Caco-2 (cell line): ENCODE measurements around the gene C6orf132. TPM values are rescaled to one million over a fixed set of nuclear protein-coding genes. Genes with fewer than 3 reads are reported as not detected.

ENCODE experiments used
- BruUV-seq: library from RNA; stranded (reverse); fragments of 400-500 nt; replicated peaks from 2 replicates; lab custom pipeline; 2021; lab: Mats Ljungman, UMichigan
- CTCF ChIA-PET: fragments of 300-600 bp; sonication (Branson Sonifier 250); formaldehyde crosslinking; loops from one replicate; lab custom pipeline; 2022; ENCODE audit warnings: antibody characterized with exemption; lab: Charles Lee
- POLR2A ChIA-PET: fragments of 300-600 bp; sonication (Branson Sonifier 250); formaldehyde crosslinking; loops from one replicate; lab custom pipeline; 2022; ENCODE audit warnings: antibody characterized with exemption; lab: Charles Lee
- DNase-seq, 2 experiments: peaks; one replicate each; pipeline versions ENCODE4 v3.0.0 to v3.0.0-alpha.2; 2020 to 2022
- H3K27me3 ChIP-seq: replicated peaks from 2 replicates; pipeline ENCODE4 v1.6.0; 2011; ENCODE audit warnings: low read length; ENCODE audit not compliant: control insufficient read depth, insufficient read depth
- H3K36me3 ChIP-seq: 2 replicates; pipeline ENCODE4 v1.5.1; 2011; ENCODE audit warnings: low read length; ENCODE audit not compliant: control insufficient read depth, insufficient read depth
- H3K4me1 ChIP-seq: fragments of 250-450 bp; sonication (Bioruptor Pico); 2 replicates; pipeline ENCODE4 v1.5.1; 2020; ENCODE audit warnings: mild to moderate bottlenecking
- H3K4me3 ChIP-seq: 2 replicates; pipeline ENCODE4 v1.5.1; 2011; ENCODE audit warnings: low read depth, mild to moderate bottlenecking, control low read depth, low read length
- H3K9me3 ChIP-seq: fragments of 250-450 bp; sonication (Bioruptor Pico); 2 replicates; pipeline ENCODE4 v1.5.1; 2020; ENCODE audit warnings: mild to moderate bottlenecking, moderate library complexity
- H3K27ac Mint-ChIP-seq: one replicate; pipeline ENCODE4 v1.8.0; 2022; ENCODE audit warnings: mixed read lengths; ENCODE audit not compliant: unreplicated experiment
- H3K27me3 Mint-ChIP-seq: one replicate; pipeline ENCODE4 v1.8.0; 2022; ENCODE audit warnings: mixed read lengths; ENCODE audit not compliant: insufficient read depth, unreplicated experiment
- H3K36me3 Mint-ChIP-seq: one replicate; pipeline ENCODE4 v1.8.0; 2022; ENCODE audit warnings: mild to moderate bottlenecking, mixed read lengths; ENCODE audit not compliant: insufficient read depth, unreplicated experiment
- H3K4me1 Mint-ChIP-seq: one replicate; pipeline ENCODE4 v1.8.0; 2022; ENCODE audit warnings: low read depth, mixed read lengths; ENCODE audit not compliant: unreplicated experiment
- H3K4me3 Mint-ChIP-seq: one replicate; pipeline ENCODE4 v1.8.0; 2022; ENCODE audit warnings: mild to moderate bottlenecking, moderate library complexity, mixed read lengths; ENCODE audit not compliant: unreplicated experiment
- H3K9me3 Mint-ChIP-seq: one replicate; pipeline ENCODE4 v1.8.0; 2022; ENCODE audit warnings: mixed read lengths; ENCODE audit not compliant: unreplicated experiment
- CTCF ChIP-seq, 2 experiments: fragments of 200-600 bp in 1 of 2; IDR thresholded peaks; 1 replicate in 1 of 2; 2 replicates in 1 of 2; pipeline versions ENCODE4 v1.5.1 to v1.8.0; 2011 to 2022; ENCODE audit warnings: antibody characterized with exemption in 1 of 2, control low read depth in 1 of 2, inconsistent platforms in 1 of 2, low read depth in 1 of 2, low read length in 1 of 2, mild to moderate bottlenecking in 1 of 2, moderate library complexity in 1 of 2; ENCODE audit not compliant: insufficient read depth in 1 of 2, severe bottlenecking in 1 of 2, unreplicated experiment in 1 of 2
- intact Hi-C: fragments of 100-400 bp; cut with micrococcal nuclease; formaldehyde crosslinking; loops from one replicate; pipeline ENCODE4 v1.10.0; 2022; ENCODE audit not compliant: unreplicated experiment
- total RNA-seq: library from RNA; stranded (reverse); gene quantifications from 2 replicates; pipeline ENCODE4 v1.2.3, GENCODE V29; 2022

Gene C6orf132
- total RNA-seq, 1 experiment from 2014 or later: 56.2 TPM

DNA sequence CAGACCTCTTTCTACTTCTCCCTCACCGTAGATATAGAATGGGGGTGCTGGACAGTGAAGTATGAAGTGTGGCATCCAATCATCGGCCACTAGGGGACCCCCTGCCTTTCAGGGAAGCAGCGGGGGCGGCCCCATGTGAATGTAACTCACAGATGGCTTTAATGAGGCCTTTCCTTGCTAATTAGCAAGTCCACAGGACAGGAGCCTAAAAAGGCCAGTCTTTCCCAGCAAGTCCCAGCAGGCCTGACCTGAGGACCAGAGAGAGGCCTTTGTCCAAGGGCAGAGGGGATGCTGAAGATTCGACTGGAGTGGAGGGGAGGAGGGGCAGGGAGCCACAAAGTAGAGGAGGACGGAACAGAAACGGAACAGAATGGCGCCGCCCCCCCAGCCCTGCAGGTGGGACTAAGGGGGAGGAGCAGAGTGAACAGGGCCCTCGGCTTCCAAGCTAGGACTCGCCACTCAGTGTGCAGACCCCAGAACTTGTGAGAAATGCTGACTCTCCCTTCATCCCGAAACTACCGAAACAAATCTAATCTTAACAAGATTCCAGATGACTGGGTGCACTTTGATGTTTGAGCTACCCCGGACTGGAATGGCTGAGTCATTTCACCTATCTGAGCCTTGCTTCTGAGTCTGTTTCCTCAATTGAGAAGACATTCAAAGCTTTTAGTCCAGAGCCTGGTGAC lies 5.8 kb downstream of the C6orf132 start:
- CTCF ChIA-PET: interaction anchor here (0.7 to 1.2 kb wide), 7 partner anchors 8 to 215 kb away, joined by 3 to 4 read pairs (median 3); partner anchors contain the start of genes BYSL and MED20
- Mint-ChIP-seq H3K9me3 (no peaks in the 10 kb centered on the region), H3K27me3 (no peaks in the 10 kb centered on the region), H3K4me1 (peaks cover 37% of the 10 kb centered on the region), H3K27ac (peak overlapping the region; percentile 95), H3K4me3 (peak overlapping the region; percentile 67), H3K36me3 (peaks cover 85% of the 10 kb centered on the region)
- peak; percentile 42 to 51 for TF ChIP-seq CTCF (IDR thresholded peaks at IDR 0.05; ENCODE audit: insufficient read depth in 1 of 2, low read depth in 1 of 2, low read length in 1 of 2, severe bottlenecking in 1 of 2, unreplicated experiment in 1 of 2)
- no peak overlapping the region for H3K4me3 ChIP-seq
- POLR2A ChIA-PET: interaction anchor here (0.7 to 1.0 kb wide), 4 partner anchors 13 to 349 kb away, joined by 3 to 19 read pairs (median 4); partner anchors contain the start of genes TAF8 and TOMM6
- H3K27me3 ChIP-seq: no peaks in the 10 kb centered on the region
- BruUV-seq: no TSS peak
- peaks cover 3% of the 10 kb centered on the region for H3K36me3 ChIP-seq
- H3K4me1 ChIP-seq: peaks cover 55% of the 10 kb centered on the region
- intact Hi-C loops: loop anchor here (1.0 to 2.0 kb wide), 2 partner anchors 18 to 30 kb away; no protein-coding TSS in a partner anchor
- H3K9me3 ChIP-seq: no peaks in the 10 kb centered on the region
- peak; percentile 60 to 70 for DNase-seq

GRCh38 chr6:42135722-42136121 lies 6.7 kb downstream of the C6orf132 start:
- H3K9me3 Mint-ChIP-seq: no peaks in the 10 kb centered on the region
- no peak overlapping the region for H3K4me3 ChIP-seq
- H3K36me3 Mint-ChIP-seq: peaks cover 86% of the 10 kb centered on the region
- no peak for TF ChIP-seq CTCF (IDR thresholded peaks at IDR 0.05; ENCODE audit: insufficient read depth in 1 of 2, low read depth in 1 of 2, low read length in 1 of 2, severe bottlenecking in 1 of 2, unreplicated experiment in 1 of 2)
- no peaks in the 10 kb centered on the region for H3K27me3 Mint-ChIP-seq
- BruUV-seq: no TSS peak
- intact Hi-C loops: loop anchor here (1.0 to 2.0 kb wide), 2 partner anchors 17 to 31 kb away; no protein-coding TSS in a partner anchor
- POLR2A ChIA-PET: no interaction called here
- no peak overlapping the region for H3K27ac Mint-ChIP-seq
- peaks cover 52% of the 10 kb centered on the region for H3K4me1 ChIP-seq
- no peak for DNase-seq
- CTCF ChIA-PET: no interaction called here
- no peak overlapping the region for H3K4me3 Mint-ChIP-seq
- H3K36me3 ChIP-seq: peaks cover 3% of the 10 kb centered on the region
- H3K27me3 ChIP-seq: no peaks in the 10 kb centered on the region
- no peaks in the 10 kb centered on the region for H3K9me3 ChIP-seq
- H3K4me1 Mint-ChIP-seq: peaks cover 31% of the 10 kb centered on the region

DNA sequence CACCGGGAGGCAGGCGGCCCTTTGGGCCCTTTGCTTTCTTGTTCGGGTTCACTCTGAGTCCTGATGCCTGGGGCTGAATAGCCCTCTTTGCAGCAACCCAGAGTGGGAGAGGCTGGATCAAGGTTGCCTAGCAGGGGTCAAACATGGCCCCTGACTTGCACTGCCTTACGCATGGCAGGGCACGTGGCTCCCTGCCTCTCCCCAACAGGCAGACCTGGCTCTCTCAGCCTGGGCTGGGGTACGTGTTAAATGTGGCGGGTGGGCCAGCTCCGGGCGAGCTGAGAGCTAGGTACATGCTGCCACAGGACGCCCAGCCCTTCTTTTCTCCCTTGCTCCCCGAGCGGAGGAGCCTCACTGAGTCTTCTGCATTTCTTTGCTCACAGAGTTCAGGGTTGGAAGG lies 7.3 kb downstream of the C6orf132 start:
- no peak for DNase-seq
- Histone ChIP-seq H3K4me3 (no peak overlapping the region), H3K9me3 (no peaks in the 10 kb centered on the region), H3K27me3 (no peaks in the 10 kb centered on the region), H3K4me1 (peaks cover 47% of the 10 kb centered on the region), H3K36me3 (peaks cover 3% of the 10 kb centered on the region)
- Mint-ChIP-seq H3K9me3 (no peaks in the 10 kb centered on the region), H3K27ac (no peak overlapping the region), H3K36me3 (peaks cover 86% of the 10 kb centered on the region), H3K4me1 (peaks cover 26% of the 10 kb centered on the region), H3K27me3 (no peaks in the 10 kb centered on the region), H3K4me3 (no peak overlapping the region)
- ChIA-PET CTCF (no interaction called here), POLR2A (interaction anchor here (0.6 kb wide), 1 partner anchor 14 kb away, joined by 3 read pairs; no protein-coding TSS in a partner anchor)
- intact Hi-C loops: no loop called here
- no TSS peak for BruUV-seq
- no peak for TF ChIP-seq CTCF (IDR thresholded peaks at IDR 0.05; ENCODE audit: insufficient read depth in 1 of 2, low read depth in 1 of 2, low read length in 1 of 2, severe bottlenecking in 1 of 2, unreplicated experiment in 1 of 2)
